GM12878 (cell line): ENCODE measurements around the gene ECM2. TPM values are rescaled to one million over a fixed set of nuclear protein-coding genes. Genes with fewer than 3 reads are reported as not detected.

Experiments
- ATAC-seq: fragments of 200-7000 bp; cut with Tn5 transposase; 3 replicates; pipeline ENCODE4 v1.9.1; 2020; ENCODE audit warnings: mild to moderate bottlenecking, moderate library complexity
- BruUV-seq: library from RNA; stranded (reverse); fragments of 400-500 nt; replicated peaks from 2 replicates; lab custom pipeline; 2021; lab: Mats Ljungman, UMichigan
- CTCF ChIA-PET: fragments of 300-600 bp; sonication (Branson Sonifier 250); formaldehyde crosslinking; extraction: SDS; loops from one replicate; lab custom pipeline; 2021; ENCODE audit warnings: inconsistent platforms; lab: Yijun Ruan, JAX
- POLR2A ChIA-PET: fragments of 350-600 bp; formaldehyde crosslinking; extraction: SDS; loops from one replicate; lab custom pipeline; 2021; ENCODE audit warnings: inconsistent platforms; lab: Charles Lee
- RAD21 ChIA-PET: fragments of 300-600 bp; sonication (Branson Sonifier 250); formaldehyde crosslinking; loops from one replicate; lab custom pipeline; 2023; ENCODE audit warnings: antibody characterized with exemption; ENCODE audit not compliant: unreplicated experiment; lab: Charles Lee
- SMC1A ChIA-PET: fragments of 300-600 bp; sonication (Branson Sonifier 250); formaldehyde crosslinking; loops from one replicate; lab custom pipeline; 2023; ENCODE audit not compliant: unreplicated experiment, uncharacterized antibody; lab: Charles Lee
- DNase-seq: peaks from one replicate; pipeline ENCODE4 v3.0.0-alpha.2; 2011; ENCODE audit warnings: low read depth, low spot score
- FAIRE-seq: peaks from 3 replicates; lab custom pipeline; 2011; peaks lifted over from hg19 to GRCh38; lab: Jason Lieb, UNC
- H2AFZ ChIP-seq: 2 replicates; pipeline ENCODE4 v1.6.0; 2011; ENCODE audit warnings: low read depth, low read length, control low read depth; ENCODE audit not compliant: control insufficient read depth
- H3K27ac ChIP-seq: 2 replicates; pipeline ENCODE4 v1.5.1; 2011; ENCODE audit warnings: control low read depth; ENCODE audit not compliant: control insufficient read depth, insufficient read depth
- H3K27me3 ChIP-seq, 2 experiments: replicated peaks in 1 of 2; 2 replicates each; pipeline versions ENCODE4 v1.6.0 to v1.6.1; 2011; ENCODE audit warnings: low read length in 1 of 2; ENCODE audit not compliant: control insufficient read depth in 2 of 2, insufficient read depth in 2 of 2
- H3K36me3 ChIP-seq, 2 experiments: 2 replicates each; pipeline ENCODE4 v1.5.1; 2011; ENCODE audit warnings: low read length in 1 of 2; ENCODE audit not compliant: control insufficient read depth in 2 of 2, insufficient read depth in 2 of 2
- H3K4me1 ChIP-seq: 2 replicates; pipeline ENCODE4 v1.6.1; 2011; ENCODE audit warnings: mild to moderate bottlenecking, low read length, moderate library complexity, mixed read lengths; ENCODE audit not compliant: control insufficient read depth, insufficient read depth
- H3K4me2 ChIP-seq: 2 replicates; pipeline ENCODE4 v1.6.0; 2011; ENCODE audit warnings: control low read depth; ENCODE audit not compliant: control insufficient read depth, insufficient read depth
- H3K4me3 ChIP-seq: fragments of 200-600 bp; sonication (generic); 2 replicates; pipeline ENCODE4 v1.5.1; 2016
- H3K79me2 ChIP-seq: 2 replicates; pipeline ENCODE4 v1.6.0; 2011; ENCODE audit warnings: low read length; ENCODE audit not compliant: control insufficient read depth, insufficient read depth
- H3K9ac ChIP-seq: 2 replicates; pipeline ENCODE4 v1.8.0; 2011; ENCODE audit warnings: low read length, control low read depth, mixed read lengths; ENCODE audit not compliant: control insufficient read depth, insufficient read depth
- H3K9me3 ChIP-seq: replicated peaks from 3 replicates; pipeline ENCODE4 v1.5.1; 2011; ENCODE audit warnings: mild to moderate bottlenecking, low read length; ENCODE audit not compliant: control insufficient read depth, insufficient read depth
- H4K20me1 ChIP-seq: 2 replicates; pipeline ENCODE4 v1.6.0; 2011; ENCODE audit not compliant: control insufficient read depth, insufficient read depth
- CREB1 ChIP-seq: IDR thresholded peaks from 2 replicates; pipeline ENCODE4 v1.6.1; 2012; ENCODE audit warnings: low read depth, mild to moderate bottlenecking, inconsistent platforms
- RAD51 ChIP-seq: fragments of 450-650 bp; IDR thresholded peaks from 2 replicates; pipeline ENCODE4 v1.6.1; 2016; ENCODE audit warnings: moderate library complexity, mild to moderate bottlenecking, inconsistent platforms
- SIX5 ChIP-seq: IDR thresholded peaks from 2 replicates; pipeline ENCODE4 v1.6.1; 2011; ENCODE audit warnings: mild to moderate bottlenecking, low read depth, low read length, moderate library complexity; ENCODE audit not compliant: severe bottlenecking
- TBL1XR1 ChIP-seq: IDR thresholded peaks from 2 replicates; pipeline ENCODE4 v1.6.1; 2012; ENCODE audit warnings: low read depth, low read length, improper control_type of control experiment
- ZNF384 ChIP-seq: IDR thresholded peaks from 2 replicates; pipeline ENCODE4 v1.6.1; 2012; ENCODE audit warnings: low read depth, mild to moderate bottlenecking, low read length, improper control_type of control experiment, borderline replicate concordance
- WGBS: methylation state at CpG from one replicate; pipeline ENCODE4 v1.1.6; 2016; ENCODE audit warnings: low lambda C conversion rate; ENCODE audit not compliant: insufficient replicate concordance, insufficient coverage; ENCODE audit errors: missing lambda C conversion rate; 5-methylcytosine and 5-hydroxymethylcytosine counted together
- in situ Hi-C: fragments of 300-500 bp; cut with MboI; formaldehyde crosslinking; loops from 9 replicates; pipeline ENCODE4 v1.14.3; 2018; ENCODE audit warnings: mixed read lengths
- intact Hi-C: fragments of 100-400 bp; cut with micrococcal nuclease; formaldehyde crosslinking; loops from one replicate; pipeline ENCODE4 v1.14.2; 2022; ENCODE audit not compliant: unreplicated experiment
- polyA plus RNA-seq, 11 experiments: library from polyadenylated mRNA; depleted of rRNA in 4 of 11; unstranded in 6 of 11; stranded (reverse) in 5 of 11; fragments of >200 nt; fragmentation: Nextera tagmentation in 4 of 11; fragmentation: Illumina TruSeq in 1 of 11; extraction: Ambion mirVana in 4 of 11; extraction: Trizol in 1 of 11; gene quantifications; 1 replicate in 1 of 11; 2 replicates in 10 of 11; pipeline versions ENCODE4 v1.2.1 to v1.2.3, GENCODE V29; 2011 to 2016; ENCODE audit warnings: inconsistent platforms in 2 of 11, missing spikeins in 2 of 11, low read depth in 1 of 11
- total RNA-seq, 4 experiments: library from RNA; depleted of rRNA in 3 of 4; stranded (reverse); fragments of >200 nt in 3 of 4; fragmentation: Illumina TruSeq in 1 of 4; extraction: Trizol in 1 of 4; gene quantifications; 2 replicates each; pipeline versions ENCODE4 v1.2.1 to v1.2.3, GENCODE V29; 2013 to 2021
- TF ChIP-seq, protein P1 (sequence below): IDR thresholded peaks from 2 replicates; pipeline ENCODE4 v1.6.1; 2011; ENCODE audit warnings: borderline replicate concordance, low read depth, mild to moderate bottlenecking, moderate library complexity, mixed read lengths, low read length; ENCODE audit not compliant: insufficient read depth; ENCODE audit errors: extremely low read length
- TF ChIP-seq, protein P2 (sequence below): fragments of 150-350 bp; IDR thresholded peaks from 2 replicates; pipeline ENCODE4 v1.6.1; 2016; ENCODE audit warnings: low read depth, low read length

The ECM2 gene
- total and polyA plus RNA-seq, 10 of the 15 experiments (the other 5 are each of a cell fraction or from before 2014, with no cell fraction given), result 0.03 to 0.67 (median 0.09) TPM; not detected in 2

DNA sequence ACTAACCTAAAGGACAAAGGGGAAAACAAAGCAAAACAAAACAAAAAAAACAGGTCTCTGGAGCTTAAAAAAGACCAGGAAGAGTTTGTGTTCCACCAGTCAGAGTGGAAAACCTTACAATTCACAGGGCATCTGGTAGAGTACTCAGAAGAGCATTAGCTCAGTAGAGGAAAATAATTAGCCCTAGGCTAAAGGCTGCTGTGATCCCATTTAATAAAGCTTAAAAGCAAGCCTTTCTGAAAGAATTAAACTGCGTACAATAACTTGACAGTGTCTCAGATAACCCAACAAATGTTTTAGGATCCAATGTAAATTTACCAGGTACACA is 7.3 kb downstream of the ECM2 start:
- intact Hi-C loops, result no loop called here
- ChIA-PET POLR2A (no interaction called here), CTCF (no interaction called here), RAD21 (no interaction called here), SMC1A (no interaction called here)
- H3K27ac ChIP-seq, result no peak overlapping the region
- no peaks in the 10 kb centered on the region for H4K20me1 ChIP-seq
- H3K4me3 ChIP-seq, result no peak overlapping the region
- H3K9ac ChIP-seq, result no peak overlapping the region
- no peak overlapping the region for H3K4me2 ChIP-seq
- 100% methylated on average over 1 of the region's 1 CpG for WGBS
- H3K4me1 ChIP-seq, result no peaks in the 10 kb centered on the region
- DNase-seq (no peak), FAIRE-seq (no peak), ATAC-seq (no peak)
- H3K27me3 ChIP-seq, result no peaks in the 10 kb centered on the region
- in situ Hi-C loops, result no loop called here
- no peaks in the 10 kb centered on the region for H3K36me3 ChIP-seq
- BruUV-seq, result no TSS peak
- TF ChIP-seq, protein P1, sequence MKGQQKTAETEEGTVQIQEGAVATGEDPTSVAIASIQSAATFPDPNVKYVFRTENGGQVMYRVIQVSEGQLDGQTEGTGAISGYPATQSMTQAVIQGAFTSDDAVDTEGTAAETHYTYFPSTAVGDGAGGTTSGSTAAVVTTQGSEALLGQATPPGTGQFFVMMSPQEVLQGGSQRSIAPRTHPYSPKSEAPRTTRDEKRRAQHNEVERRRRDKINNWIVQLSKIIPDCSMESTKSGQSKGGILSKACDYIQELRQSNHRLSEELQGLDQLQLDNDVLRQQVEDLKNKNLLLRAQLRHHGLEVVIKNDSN, result no peak
- TF ChIP-seq RAD51, result no peak
- TF ChIP-seq ZNF384, result no peak
- TF ChIP-seq, protein P2, sequence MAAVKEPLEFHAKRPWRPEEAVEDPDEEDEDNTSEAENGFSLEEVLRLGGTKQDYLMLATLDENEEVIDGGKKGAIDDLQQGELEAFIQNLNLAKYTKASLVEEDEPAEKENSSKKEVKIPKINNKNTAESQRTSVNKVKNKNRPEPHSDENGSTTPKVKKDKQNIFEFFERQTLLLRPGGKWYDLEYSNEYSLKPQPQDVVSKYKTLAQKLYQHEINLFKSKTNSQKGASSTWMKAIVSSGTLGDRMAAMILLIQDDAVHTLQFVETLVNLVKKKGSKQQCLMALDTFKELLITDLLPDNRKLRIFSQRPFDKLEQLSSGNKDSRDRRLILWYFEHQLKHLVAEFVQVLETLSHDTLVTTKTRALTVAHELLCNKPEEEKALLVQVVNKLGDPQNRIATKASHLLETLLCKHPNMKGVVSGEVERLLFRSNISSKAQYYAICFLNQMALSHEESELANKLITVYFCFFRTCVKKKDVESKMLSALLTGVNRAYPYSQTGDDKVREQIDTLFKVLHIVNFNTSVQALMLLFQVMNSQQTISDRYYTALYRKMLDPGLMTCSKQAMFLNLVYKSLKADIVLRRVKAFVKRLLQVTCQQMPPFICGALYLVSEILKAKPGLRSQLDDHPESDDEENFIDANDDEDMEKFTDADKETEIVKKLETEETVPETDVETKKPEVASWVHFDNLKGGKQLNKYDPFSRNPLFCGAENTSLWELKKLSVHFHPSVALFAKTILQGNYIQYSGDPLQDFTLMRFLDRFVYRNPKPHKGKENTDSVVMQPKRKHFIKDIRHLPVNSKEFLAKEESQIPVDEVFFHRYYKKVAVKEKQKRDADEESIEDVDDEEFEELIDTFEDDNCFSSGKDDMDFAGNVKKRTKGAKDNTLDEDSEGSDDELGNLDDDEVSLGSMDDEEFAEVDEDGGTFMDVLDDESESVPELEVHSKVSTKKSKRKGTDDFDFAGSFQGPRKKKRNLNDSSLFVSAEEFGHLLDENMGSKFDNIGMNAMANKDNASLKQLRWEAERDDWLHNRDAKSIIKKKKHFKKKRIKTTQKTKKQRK, result no peak
- TF ChIP-seq CREB1, result no peak
- TF ChIP-seq TBL1XR1, result no peak
- no peak for TF ChIP-seq SIX5
- no peaks in the 10 kb centered on the region for H3K79me2 ChIP-seq
- no peaks in the 10 kb centered on the region for H3K9me3 ChIP-seq
- no peak overlapping the region for H2AFZ ChIP-seq
